Subcutaneous adipose tissue (tissue), 4 donors: Measurements from ENCODE around the gene FERMT2. TPM values are rescaled to one million over a fixed set of nuclear protein-coding genes. Genes with fewer than 3 reads are reported as not detected.

Experiments
- total RNA-seq, 4 donors: library from RNA; depleted of rRNA; stranded (reverse); fragments of >200 nt; gene quantifications; one replicate each; pipeline ENCODE4 v1.1.0, GENCODE V29; 2016
- TF ChIP-seq, protein P1 (sequence below): fragments of 450-650 bp; IDR thresholded peaks from one replicate; pipeline ENCODE4 v1.5.1; 2016; ENCODE audit warnings: low read depth, mild to moderate bottlenecking, control low read depth, antibody characterized with exemption, moderate library complexity

The FERMT2 gene
- total RNA-seq, 4 donors from 2014 or later = 154 to 252 (median 206) TPM

DNA sequence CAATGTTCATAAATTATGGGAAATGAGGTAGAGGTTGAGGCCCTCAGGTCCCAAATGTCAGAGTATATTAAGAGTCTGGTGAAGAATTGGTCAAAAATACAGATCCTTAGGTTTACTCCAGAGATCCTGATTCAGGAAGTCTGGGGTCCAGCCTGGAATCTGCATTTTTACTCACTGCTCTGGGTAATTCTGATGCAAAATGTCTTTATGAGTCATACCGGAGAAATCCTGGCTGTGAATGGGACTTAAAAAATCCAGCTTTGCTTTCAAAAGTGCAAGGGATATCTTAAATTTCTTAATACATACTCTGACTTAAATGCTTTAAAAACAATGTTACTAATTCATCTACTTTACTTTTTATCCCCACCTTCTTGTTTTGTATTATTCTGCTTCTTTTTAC lies 74.5 kb downstream of the FERMT2 start:
- TF ChIP-seq, protein P1, sequence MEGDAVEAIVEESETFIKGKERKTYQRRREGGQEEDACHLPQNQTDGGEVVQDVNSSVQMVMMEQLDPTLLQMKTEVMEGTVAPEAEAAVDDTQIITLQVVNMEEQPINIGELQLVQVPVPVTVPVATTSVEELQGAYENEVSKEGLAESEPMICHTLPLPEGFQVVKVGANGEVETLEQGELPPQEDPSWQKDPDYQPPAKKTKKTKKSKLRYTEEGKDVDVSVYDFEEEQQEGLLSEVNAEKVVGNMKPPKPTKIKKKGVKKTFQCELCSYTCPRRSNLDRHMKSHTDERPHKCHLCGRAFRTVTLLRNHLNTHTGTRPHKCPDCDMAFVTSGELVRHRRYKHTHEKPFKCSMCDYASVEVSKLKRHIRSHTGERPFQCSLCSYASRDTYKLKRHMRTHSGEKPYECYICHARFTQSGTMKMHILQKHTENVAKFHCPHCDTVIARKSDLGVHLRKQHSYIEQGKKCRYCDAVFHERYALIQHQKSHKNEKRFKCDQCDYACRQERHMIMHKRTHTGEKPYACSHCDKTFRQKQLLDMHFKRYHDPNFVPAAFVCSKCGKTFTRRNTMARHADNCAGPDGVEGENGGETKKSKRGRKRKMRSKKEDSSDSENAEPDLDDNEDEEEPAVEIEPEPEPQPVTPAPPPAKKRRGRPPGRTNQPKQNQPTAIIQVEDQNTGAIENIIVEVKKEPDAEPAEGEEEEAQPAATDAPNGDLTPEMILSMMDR = no peak

GRCh38 chr14:52875707-52876106 lies 75.1 kb downstream of the FERMT2 start:
- TF ChIP-seq, protein P1 = no peak

DNA sequence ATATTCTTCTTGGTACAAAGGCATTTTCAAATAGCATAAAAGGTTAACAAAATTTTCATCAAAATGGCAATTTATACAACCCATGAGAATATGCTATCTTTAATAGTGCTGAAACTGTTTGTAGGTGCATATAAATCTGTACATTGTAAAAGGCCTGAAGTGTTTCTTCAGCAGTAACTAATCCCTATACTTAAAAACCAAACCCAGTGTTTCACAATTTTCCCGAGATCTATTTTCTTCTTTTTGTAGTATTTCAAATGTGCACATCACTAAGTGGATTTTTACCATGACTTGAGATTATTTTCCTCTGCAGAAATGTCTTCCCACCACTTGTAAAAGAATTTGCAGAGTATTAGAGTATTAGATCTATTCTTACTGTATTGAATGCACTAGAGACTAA lies 76.5 kb downstream of the FERMT2 start:
- TF ChIP-seq, protein P1 = no peak

GRCh38 chr14:52873694-52874093 lies 77.2 kb downstream of the FERMT2 start:
- TF ChIP-seq, protein P1 = no peak

- TF ChIP-seq, protein P1 = no peak
Measured at GRCh38 chr14:52873065-52873464, 77.8 kb downstream of the FERMT2 start.

DNA sequence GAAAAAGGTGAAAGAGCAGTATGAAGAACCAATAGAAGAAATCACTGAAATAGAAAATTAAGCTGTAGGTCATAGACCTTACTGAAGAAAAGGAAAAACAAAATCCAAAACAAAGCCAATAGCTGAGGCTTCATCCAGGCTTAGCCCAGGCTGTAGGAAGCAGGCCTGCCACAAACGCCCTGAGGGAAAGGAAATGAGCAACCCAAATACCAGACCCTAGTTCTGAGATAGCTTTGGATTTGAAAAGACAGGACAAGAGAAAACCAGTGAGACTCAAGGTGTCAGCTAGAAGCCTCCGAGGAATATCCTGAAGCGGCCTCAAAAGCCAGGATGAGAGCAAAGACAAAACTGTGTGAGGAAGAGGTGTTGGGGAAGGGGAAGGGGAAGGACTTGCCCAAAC lies 79.2 kb downstream of the FERMT2 start:
- TF ChIP-seq, protein P1 = no peak

GRCh38 chr14:52868911-52869618 lies 81.8 kb downstream of the FERMT2 start:
- TF ChIP-seq, protein P1 = no peak
